CD14-positive monocyte (primary cell): ENCODE measurements around the gene DCLK2. TPM values are rescaled to one million over a fixed set of nuclear protein-coding genes. Genes with fewer than 3 reads are reported as not detected.

ENCODE experiments used
- DNase-seq, 3 donors: peaks; one replicate each; pipeline ENCODE4 v3.0.0-alpha.2; 2011 to 2022
- H2AFZ ChIP-seq: 2 replicates; pipeline ENCODE4 v1.6.0; 2012; ENCODE audit warnings: mild to moderate bottlenecking, low read depth, low read length, inconsistent platforms; ENCODE audit not compliant: insufficient read depth, poor library complexity, severe bottlenecking
- H3K27ac ChIP-seq, 2 donors: 1 replicate in 1 of 2; 2 replicates in 1 of 2; pipeline ENCODE4 v1.5.1; 2012 to 2013; ENCODE audit warnings: low read length in 2 of 2, control low read depth in 1 of 2, inconsistent platforms in 1 of 2, low read depth in 1 of 2, mild to moderate bottlenecking in 1 of 2
- H3K27me3 ChIP-seq, 2 donors: one replicate each; pipeline versions ENCODE4 v1.6.0 to v1.6.1; 2011 to 2013; ENCODE audit warnings: low read length in 2 of 2; ENCODE audit not compliant: control insufficient read depth in 2 of 2, insufficient read depth in 2 of 2
- H3K36me3 ChIP-seq, 2 donors: replicated peaks in 1 of 2; 1 replicate in 1 of 2; 2 replicates in 1 of 2; pipeline versions ENCODE4 v1.5.1 to v1.6.1; 2012 to 2013; ENCODE audit warnings: low read length in 2 of 2, control low read depth in 1 of 2, inconsistent platforms in 1 of 2, mild to moderate bottlenecking in 1 of 2; ENCODE audit not compliant: insufficient read depth in 2 of 2, control insufficient read depth in 1 of 2
- H3K4me1 ChIP-seq, 2 donors: 1 replicate in 1 of 2; 2 replicates in 1 of 2; pipeline versions ENCODE4 v1.5.1 to v1.6.1; 2012 to 2013; ENCODE audit warnings: low read length in 2 of 2, control low read depth in 1 of 2, inconsistent platforms in 1 of 2, mild to moderate bottlenecking in 1 of 2, moderate library complexity in 1 of 2; ENCODE audit not compliant: insufficient read depth in 2 of 2, control insufficient read depth in 1 of 2
- H3K4me2 ChIP-seq: replicated peaks from 2 replicates; pipeline ENCODE3; 2012; ENCODE audit warnings: low read length, moderate library complexity, mild to moderate bottlenecking; ENCODE audit not compliant: poor library complexity, severe bottlenecking; ENCODE audit errors: extremely low read depth
- H3K4me3 ChIP-seq, 3 experiments: fragments of 200-600 bp in 1 of 3; sonication (generic) in 1 of 3; replicated peaks in 1 of 3; 1 replicate in 2 of 3; 2 replicates in 1 of 3; pipeline ENCODE4 v1.5.1; 2011 to 2013; ENCODE audit warnings: low read length in 3 of 3, mild to moderate bottlenecking in 3 of 3, control low read depth in 2 of 3, low read depth in 2 of 3, inconsistent platforms in 1 of 3, moderate library complexity in 1 of 3
- H3K79me2 ChIP-seq: 2 replicates; pipeline ENCODE4 v1.6.0; 2012; ENCODE audit warnings: mild to moderate bottlenecking, control low read depth, inconsistent platforms, low read length, moderate library complexity; ENCODE audit not compliant: insufficient read depth
- H3K9ac ChIP-seq: 2 replicates; pipeline ENCODE4 v1.6.0; 2017; ENCODE audit warnings: low read length, mild to moderate bottlenecking; ENCODE audit not compliant: insufficient read depth, poor library complexity, severe bottlenecking
- H3K9me3 ChIP-seq, 2 donors: replicated peaks in 1 of 2; 1 replicate in 1 of 2; 2 replicates in 1 of 2; pipeline versions ENCODE4 v1.5.1 to v1.6.1; 2012 to 2013; ENCODE audit warnings: low read length in 2 of 2, control low read depth in 1 of 2; ENCODE audit not compliant: control insufficient read depth in 1 of 2, insufficient read depth in 1 of 2
- H4K20me1 ChIP-seq: 2 replicates; pipeline ENCODE4 v1.6.0; 2012; ENCODE audit warnings: mild to moderate bottlenecking, low read length, control low read depth, moderate library complexity; ENCODE audit not compliant: insufficient read depth
- H3K27ac Mint-ChIP-seq, 7 donors: one replicate each; pipeline ENCODE4 v1.8.0; 2020; ENCODE audit warnings: mild to moderate bottlenecking in 7 of 7, mixed read lengths in 7 of 7, moderate library complexity in 6 of 7, inconsistent platforms in 2 of 7
- H3K27me3 Mint-ChIP-seq, 3 donors: one replicate each; pipeline ENCODE4 v1.8.0; 2021 to 2022; ENCODE audit warnings: low read depth in 3 of 3, mild to moderate bottlenecking in 3 of 3, mixed read lengths in 3 of 3, moderate library complexity in 3 of 3, inconsistent platforms in 1 of 3
- H3K36me3 Mint-ChIP-seq, 2 donors: one replicate each; pipeline ENCODE4 v1.8.0; 2020; ENCODE audit warnings: mixed read lengths in 2 of 2, inconsistent platforms in 1 of 2, mild to moderate bottlenecking in 1 of 2
- H3K4me1 Mint-ChIP-seq: one replicate; pipeline ENCODE4 v1.8.0; 2020; ENCODE audit warnings: mild to moderate bottlenecking, mixed read lengths
- H3K4me3 Mint-ChIP-seq, 2 donors: one replicate each; pipeline ENCODE4 v1.8.0; 2020; ENCODE audit warnings: mild to moderate bottlenecking in 2 of 2, mixed read lengths in 2 of 2, moderate library complexity in 1 of 2
- H3K9me3 Mint-ChIP-seq, 7 donors: one replicate each; pipeline ENCODE4 v1.8.0; 2020 to 2022; ENCODE audit warnings: mixed read lengths in 7 of 7, mild to moderate bottlenecking in 6 of 7, moderate library complexity in 6 of 7, inconsistent platforms in 2 of 7
- WGBS: methylation state at CpG from one replicate; pipeline ENCODE4 v1.1.5; 2013; ENCODE audit warnings: missing lambda C conversion rate; ENCODE audit not compliant: insufficient coverage; 5-methylcytosine and 5-hydroxymethylcytosine counted together
- intact Hi-C, 2 donors: fragments of 100-400 bp; cut with micrococcal nuclease; formaldehyde crosslinking; loops; one replicate each; pipeline versions ENCODE4 v1.15.0 to v1.15.1; 2023
- polyA plus RNA-seq, 3 donors: library from polyadenylated mRNA; depleted of rRNA in 1 of 3; unstranded in 2 of 3; stranded (reverse) in 1 of 3; fragments of 300-500 nt in 2 of 3; fragments of >200 nt in 1 of 3; fragmentation: Illumina TruSeq in 2 of 3; gene quantifications; 1 replicate in 2 of 3; 2 replicates in 1 of 3; pipeline ENCODE4 v1.2.3, GENCODE V29; 2012 to 2021
- TF ChIP-seq, protein P1 (sequence below): fragments of 200-600 bp; IDR thresholded peaks from one replicate; pipeline ENCODE4 v1.8.0; 2022; ENCODE audit warnings: antibody characterized with exemption, mild to moderate bottlenecking

The DCLK2 gene
- polyA plus RNA-seq, 3 donors = 0.13 TPM; not detected in 2

DNA sequence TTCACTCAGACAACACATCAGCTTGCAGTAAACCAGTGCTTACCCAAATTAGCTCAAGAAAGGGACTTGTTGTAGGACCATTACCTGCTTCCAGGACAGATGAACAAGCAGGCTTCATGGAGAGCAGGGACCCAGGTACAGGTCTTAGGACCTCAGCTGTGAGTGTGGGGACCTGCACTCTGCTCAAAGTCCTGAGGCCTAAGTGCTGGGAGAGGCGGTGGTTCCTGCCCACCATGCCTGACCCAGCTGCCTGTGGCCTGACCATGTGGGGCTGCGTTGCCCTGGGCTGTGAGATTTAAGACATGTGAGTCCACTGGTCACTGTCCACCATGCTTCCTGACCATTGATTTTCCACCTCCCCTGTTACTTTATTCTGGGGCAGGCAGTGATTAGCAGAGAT, 140.2 kb downstream of the DCLK2 start:
- H3K4me1 ChIP-seq = no peaks in the 10 kb centered on the region

DNA sequence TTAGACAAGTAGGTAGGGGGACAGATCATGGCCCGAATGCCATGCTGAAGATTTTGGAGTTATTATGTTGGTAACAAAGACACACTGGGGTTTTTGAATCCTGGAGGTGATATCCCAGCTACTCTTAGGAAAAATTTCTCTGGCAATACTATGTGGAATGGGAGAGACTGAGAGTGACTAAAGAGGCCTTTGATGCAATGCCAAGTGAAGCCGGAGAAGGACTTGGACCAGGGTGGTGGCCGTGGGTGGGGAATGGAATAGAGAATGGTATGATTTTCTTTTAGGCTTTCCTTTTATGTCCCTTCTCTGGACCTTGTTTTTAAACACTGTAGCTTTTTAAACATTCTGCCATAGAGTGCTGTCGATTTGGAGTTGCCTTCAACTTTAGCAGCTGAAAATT, 141.6 kb downstream of the DCLK2 start:
- H3K4me2 ChIP-seq = no peak overlapping the region
- no peaks in the 10 kb centered on the region for H3K36me3 Mint-ChIP-seq
- H3K27ac Mint-ChIP-seq = no peak overlapping the region

More for the DNA sequence above, 140.2 kb downstream of the DCLK2 start:
- no peak overlapping the region for H3K27ac Mint-ChIP-seq
- H3K36me3 ChIP-seq = no peaks in the 10 kb centered on the region
- DNase-seq = no peak
- no peaks in the 10 kb centered on the region for H4K20me1 ChIP-seq
- TF ChIP-seq, protein P1, sequence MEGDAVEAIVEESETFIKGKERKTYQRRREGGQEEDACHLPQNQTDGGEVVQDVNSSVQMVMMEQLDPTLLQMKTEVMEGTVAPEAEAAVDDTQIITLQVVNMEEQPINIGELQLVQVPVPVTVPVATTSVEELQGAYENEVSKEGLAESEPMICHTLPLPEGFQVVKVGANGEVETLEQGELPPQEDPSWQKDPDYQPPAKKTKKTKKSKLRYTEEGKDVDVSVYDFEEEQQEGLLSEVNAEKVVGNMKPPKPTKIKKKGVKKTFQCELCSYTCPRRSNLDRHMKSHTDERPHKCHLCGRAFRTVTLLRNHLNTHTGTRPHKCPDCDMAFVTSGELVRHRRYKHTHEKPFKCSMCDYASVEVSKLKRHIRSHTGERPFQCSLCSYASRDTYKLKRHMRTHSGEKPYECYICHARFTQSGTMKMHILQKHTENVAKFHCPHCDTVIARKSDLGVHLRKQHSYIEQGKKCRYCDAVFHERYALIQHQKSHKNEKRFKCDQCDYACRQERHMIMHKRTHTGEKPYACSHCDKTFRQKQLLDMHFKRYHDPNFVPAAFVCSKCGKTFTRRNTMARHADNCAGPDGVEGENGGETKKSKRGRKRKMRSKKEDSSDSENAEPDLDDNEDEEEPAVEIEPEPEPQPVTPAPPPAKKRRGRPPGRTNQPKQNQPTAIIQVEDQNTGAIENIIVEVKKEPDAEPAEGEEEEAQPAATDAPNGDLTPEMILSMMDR = no peak
- no peak overlapping the region for H3K4me2 ChIP-seq
- no peak overlapping the region for H3K27ac ChIP-seq
- intact Hi-C loops = loop anchor here in 1 of 2 donors (10.0 kb wide), 1 partner anchor 234 kb away; no protein-coding TSS in a partner anchor
- H3K9ac ChIP-seq = no peak overlapping the region
- no peak overlapping the region for H3K4me3 ChIP-seq
- no peaks in the 10 kb centered on the region for H3K27me3 ChIP-seq
- WGBS = 93% methylated on average over 2 of the region's 2 CpGs
- H3K79me2 ChIP-seq = no peaks in the 10 kb centered on the region
- no peak overlapping the region for H3K4me3 Mint-ChIP-seq
- peaks cover 0 to 2% (median 0%) of the 10 kb centered on the region in 3 donors for H3K27me3 Mint-ChIP-seq
- H3K9me3 Mint-ChIP-seq = no peaks in the 10 kb centered on the region
- no peak overlapping the region for H2AFZ ChIP-seq
- H3K9me3 ChIP-seq = no peaks in the 10 kb centered on the region
- H3K36me3 Mint-ChIP-seq = no peaks in the 10 kb centered on the region
- H3K4me1 Mint-ChIP-seq = no peaks in the 10 kb centered on the region

More for the DNA sequence above, 141.6 kb downstream of the DCLK2 start:
- Histone ChIP-seq H3K27ac (no peak overlapping the region), H2AFZ (no peak overlapping the region), H3K9me3 (no peaks in the 10 kb centered on the region), H3K9ac (no peak overlapping the region), H3K79me2 (no peaks in the 10 kb centered on the region), H3K4me1 (no peaks in the 10 kb centered on the region), H3K27me3 (no peaks in the 10 kb centered on the region), H3K36me3 (no peaks in the 10 kb centered on the region), H3K4me3 (no peak overlapping the region), H4K20me1 (no peaks in the 10 kb centered on the region)
- 86% methylated on average over 1 of the region's 4 CpGs for WGBS
- intact Hi-C loops = loop anchor here in 1 of 2 donors (10.0 kb wide), 1 partner anchor 235 kb away; no protein-coding TSS in a partner anchor
- H3K27me3 Mint-ChIP-seq = peaks cover 0 to 2% (median 0%) of the 10 kb centered on the region in 3 donors
- no peaks in the 10 kb centered on the region for H3K9me3 Mint-ChIP-seq
- H3K4me3 Mint-ChIP-seq = no peak overlapping the region
- H3K4me1 Mint-ChIP-seq = no peaks in the 10 kb centered on the region
- DNase-seq = no peak
- TF ChIP-seq, protein P1 = no peak
